GM21381 (cell line): ENCODE data around the gene IGF2.

ENCODE experiments used
- ATAC-seq: cut with Tn5 transposase; IDR thresholded peaks from one replicate; pipeline ENCODE4 v1.9.1; 2021; ENCODE audit warnings: mild to moderate bottlenecking, moderate library complexity; ENCODE audit not compliant: unreplicated experiment

Gene IGF2

DNA sequence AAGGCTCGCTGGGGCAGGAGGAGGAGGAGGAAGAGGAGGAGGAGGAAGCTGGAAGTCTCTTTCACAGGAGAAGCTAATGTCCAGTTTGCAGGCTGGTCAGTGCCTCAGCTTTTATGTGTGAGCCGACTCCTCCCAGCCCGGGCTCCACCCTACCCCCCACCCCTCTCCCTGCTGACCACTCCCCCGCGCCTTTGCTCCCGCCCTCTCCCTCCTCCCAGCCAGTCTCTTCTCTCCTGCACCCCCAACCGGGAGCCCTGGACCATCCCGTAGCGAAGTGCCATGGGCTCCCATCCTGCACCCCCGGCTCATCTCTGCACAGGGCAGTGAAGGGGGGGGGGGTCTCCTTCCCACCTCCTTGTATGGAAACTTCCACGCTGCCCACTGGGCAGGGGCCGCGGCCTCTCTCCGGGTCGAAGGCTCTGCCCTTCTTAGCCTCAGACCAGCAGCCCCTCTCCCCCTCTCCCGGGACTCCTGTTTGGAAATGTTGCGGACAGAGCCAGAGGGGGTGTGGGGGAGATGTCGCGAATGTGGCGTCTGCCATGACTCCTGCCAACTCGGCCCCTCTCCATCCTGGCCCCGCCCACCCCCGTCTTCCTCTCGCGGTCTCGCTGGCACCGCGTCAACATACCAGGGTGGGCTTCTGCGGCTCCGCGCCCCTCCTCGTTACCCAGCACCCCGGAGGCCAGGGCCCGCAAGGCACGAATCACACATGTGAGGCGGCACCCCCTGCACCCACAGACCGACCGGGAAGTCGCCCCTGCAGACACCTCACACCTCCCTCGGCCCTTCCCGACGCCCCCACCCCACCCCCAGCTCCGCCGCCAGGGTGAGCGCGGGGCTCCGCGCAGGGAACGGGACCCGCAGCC is 1.8 kb downstream of the IGF2 start:
- ATAC-seq: no peak

DNA sequence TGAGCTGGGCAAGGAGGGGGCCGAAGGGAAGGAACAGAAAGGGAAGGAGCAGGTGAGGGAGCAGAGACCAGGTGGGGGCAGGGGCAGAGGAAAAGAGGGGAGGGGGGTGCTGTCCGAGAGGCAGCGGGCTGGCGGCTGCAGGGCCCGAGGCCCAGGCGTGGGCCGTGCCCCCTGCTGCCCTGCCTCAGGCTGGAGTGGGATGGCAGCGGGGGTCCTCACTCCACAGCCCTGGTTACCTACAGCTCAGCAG is 2.3 kb downstream of the IGF2 start:
- no peak for ATAC-seq

DNA sequence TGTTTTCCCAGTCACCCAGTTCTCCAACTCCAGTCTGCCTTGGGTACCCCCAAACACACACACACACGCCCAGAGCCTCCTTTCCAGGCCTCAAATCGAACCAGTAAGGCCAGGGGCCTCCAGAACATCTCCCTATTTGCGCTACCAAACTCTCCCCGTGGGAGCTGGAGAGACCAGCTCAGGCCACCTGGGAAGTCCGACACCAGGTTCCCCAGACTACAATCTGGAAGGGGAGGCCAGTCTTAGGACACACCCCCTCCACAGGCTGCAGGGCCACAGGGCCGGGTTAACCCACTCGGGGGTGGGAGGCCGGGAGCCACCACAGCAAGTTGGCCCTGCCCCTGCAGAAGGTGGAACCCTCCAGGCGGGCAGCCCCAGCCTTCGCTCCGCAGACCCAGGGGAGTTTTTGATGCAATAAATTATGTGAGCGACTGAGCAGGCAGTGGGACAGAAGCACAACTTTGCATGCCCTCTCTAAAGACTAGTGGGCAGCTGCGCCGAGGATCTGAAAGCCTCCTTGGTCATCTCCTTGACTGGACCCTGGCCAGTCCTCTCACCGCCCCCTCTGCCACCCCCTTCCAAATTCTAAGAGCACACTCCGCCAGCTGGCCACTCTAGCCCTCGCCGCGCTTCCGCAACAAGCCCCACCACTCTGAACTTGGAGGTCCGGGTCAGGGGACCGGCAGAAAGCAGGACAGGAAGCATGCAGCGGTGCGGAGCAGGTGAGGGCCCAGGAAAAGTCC is 2.8 kb downstream of the IGF2 start:
- ATAC-seq: no peak

DNA sequence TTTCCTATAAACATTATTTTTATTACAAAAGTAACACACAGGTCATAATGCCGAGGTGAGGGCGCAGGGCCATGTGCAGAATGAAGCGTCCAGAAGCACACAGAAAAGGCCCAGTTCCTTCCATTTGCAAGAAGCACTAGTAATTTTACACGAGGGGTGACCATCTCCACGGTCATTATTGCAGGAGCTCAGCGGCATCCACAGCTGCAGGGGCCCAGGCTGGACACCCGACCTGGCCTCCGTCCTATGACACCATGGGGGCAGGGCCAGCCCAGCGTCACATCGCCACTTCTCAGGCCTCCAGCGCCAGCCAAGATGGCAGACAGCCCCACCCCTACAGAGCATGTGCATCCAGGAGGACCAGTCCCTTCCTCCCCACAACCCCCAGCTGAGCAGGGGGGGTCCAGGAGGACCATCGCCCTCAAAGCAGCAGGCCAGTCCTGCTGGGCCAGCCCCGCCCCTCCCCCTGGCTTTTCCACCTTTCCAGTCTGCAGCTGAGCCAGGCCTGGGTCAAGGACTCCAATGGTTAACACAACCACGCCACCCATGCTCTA is 3.5 kb downstream of the IGF2 start:
- no peak for ATAC-seq

DNA sequence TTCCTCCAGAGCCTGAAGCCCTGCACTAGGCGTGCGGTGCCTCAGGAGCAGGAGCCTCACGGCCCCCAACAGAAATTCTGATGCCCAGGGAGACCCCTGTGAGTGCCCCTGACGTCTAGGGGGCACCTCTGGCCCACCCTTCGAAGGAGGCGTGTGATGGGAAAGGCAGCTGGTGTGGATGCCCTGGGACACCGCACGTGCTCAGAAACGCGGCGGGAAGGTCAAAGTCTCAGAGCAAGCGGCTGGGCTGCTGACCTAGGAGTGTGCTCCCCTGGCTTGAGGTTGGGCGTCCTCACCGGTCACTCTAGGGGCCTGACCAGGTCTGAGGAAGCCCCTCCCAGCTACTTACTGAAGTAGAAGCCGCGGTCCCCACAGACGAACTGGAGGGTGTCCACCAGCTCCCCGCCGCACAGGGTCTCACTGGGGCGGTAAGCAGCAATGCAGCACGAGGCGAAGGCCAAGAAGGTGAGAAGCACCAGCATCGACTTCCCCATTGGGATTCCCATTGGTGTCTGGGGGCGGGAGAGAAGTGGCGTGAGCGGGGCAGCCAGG is 4.1 kb downstream of the IGF2 start:
- ATAC-seq: no peak

GRCh38 chr11:2134022-2135010 is 4.9 kb downstream of the IGF2 start:
- ATAC-seq: no peak

GRCh38 chr11:2133241-2134021 is 5.8 kb downstream of the IGF2 start:
- no peak for ATAC-seq

GRCh38 chr11:2132874-2133240 is 6.3 kb downstream of the IGF2 start:
- ATAC-seq: no peak

DNA sequence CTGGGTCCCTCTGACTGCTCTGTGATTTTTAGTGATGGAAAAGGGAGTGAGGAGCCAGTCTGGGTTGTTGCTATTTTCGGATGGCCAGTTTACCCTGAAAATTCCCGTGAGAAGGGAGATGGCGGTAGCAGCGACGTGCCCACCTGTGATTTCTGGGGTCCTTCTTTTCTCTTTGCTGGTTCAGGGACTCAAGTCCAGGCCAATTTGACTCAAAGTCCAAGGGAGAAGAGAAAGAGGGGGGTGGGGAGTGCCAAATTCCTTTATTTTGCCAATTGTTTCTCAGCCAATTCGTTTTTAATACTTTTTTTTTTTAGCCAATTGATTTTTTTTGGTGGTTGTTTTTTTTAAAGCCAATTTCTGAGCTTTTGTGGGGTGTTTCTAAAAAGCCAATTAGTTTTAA is 6.9 kb downstream of the IGF2 start:
- ATAC-seq: no peak

GRCh38 chr11:2131371-2132236 is 7.6 kb downstream of the IGF2 start:
- no peak for ATAC-seq

- ATAC-seq: no peak
Measured at GRCh38 chr11:2130881-2131352, 8.3 kb downstream of the IGF2 start.

- ATAC-seq: no peak
Measured at GRCh38 chr11:2129699-2130366, 9.4 kb downstream of the IGF2 start.

DNA sequence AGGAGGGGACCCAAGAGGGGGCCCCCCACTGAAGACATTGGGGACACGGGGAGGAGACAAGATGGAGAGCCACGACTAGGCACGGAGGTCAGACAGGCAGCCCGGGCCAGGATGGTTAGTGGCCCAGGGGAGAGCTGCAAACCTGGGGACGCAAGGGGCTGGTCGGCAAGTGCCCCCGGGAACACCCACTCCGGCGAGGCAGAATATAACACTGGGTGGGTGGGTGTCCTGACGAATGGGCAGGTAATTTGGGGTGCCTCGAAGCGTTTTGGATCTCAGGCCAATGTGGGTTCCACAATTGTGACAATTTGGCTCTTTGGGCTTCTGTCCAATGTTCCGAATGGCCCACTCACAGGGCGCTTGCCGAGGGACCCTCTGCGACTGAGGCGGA is 9.9 kb downstream of the IGF2 start:
- ATAC-seq: no peak

GRCh38 chr11:2128511-2129307 is 10.5 kb downstream of the IGF2 start:
- ATAC-seq: no peak

DNA sequence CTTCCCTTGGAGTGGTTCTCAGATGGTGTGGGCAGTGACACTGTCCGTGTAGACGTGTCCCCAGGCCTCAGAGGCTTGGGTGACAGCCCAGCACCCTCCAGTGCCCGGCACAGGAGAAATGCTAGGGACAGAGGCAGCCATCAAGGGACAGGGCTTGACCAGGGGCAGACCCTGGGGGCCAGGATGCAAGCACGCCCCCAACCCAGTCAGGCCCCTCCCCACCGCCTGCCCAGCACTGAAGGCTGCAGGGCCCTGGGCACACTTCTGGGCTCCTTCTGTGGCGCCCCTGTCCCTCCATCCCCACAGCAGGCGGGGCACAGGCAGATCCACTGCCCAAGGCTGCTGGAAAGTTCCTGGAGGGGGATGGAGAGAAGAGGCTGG is 11.1 kb downstream of the IGF2 start:
- no peak for ATAC-seq

DNA sequence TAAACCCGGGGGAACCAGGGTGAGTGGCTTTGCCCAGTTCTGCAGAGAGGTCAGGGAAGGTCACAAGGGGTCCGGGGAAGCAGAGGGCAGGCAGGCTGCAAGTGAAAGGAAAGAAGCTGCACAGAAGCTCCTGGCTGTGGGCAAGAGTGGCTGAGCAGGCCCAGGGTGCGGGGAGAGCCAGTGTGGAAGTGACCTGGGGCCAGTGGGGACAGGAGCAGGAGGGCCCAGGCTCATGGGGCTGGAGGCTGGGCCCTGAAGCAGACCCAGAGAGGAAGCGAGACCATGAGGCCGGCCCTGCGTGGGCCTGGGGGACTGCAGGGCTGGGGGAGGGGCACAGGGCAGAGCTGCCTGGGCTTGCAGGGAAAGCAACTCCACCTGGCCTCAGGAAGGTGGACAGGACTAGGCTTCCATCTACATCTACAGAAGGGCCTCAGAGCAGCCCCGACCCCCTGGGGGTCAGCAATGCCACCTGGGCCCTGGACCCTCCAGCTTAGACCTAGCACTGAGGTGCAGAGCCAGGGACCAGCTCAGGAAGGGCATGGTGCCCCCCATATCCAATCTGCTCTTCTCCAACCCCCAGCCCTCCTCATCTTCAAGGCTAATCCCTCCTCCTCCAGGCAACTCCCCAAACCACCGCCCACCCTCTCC is 11.6 kb downstream of the IGF2 start:
- ATAC-seq: no peak

DNA sequence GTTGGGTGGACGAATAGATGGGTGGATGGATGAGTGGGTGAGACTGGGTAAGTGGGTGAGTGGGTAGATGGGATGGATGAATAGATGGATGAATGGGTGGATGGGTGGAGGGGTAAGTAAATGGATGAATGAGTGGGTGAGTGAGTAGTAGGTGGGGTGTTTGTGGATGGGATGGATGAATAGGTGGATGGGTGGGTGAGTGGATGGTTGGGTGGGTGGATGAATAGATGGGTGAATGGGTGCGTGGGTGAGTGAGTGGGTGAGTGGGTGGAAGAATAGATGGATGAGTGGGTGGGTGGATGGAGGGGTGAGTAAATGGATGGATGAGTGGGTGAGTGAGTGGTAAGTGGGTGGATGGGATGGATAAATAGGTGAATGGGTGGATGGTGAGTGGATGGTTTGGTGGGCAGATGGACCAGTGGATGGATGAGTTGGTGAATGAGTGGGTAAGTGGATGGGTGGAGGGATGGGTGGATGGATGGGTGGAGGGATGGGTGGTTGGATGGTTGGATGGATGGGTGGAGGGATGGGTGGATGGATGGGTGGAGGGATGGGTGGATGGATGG is 12.6 kb downstream of the IGF2 start:
- no peak for ATAC-seq
